WTC11 (cell line): ENCODE results near the gene PRRG2. TPM values are rescaled to one million over a fixed set of nuclear protein-coding genes. Genes with fewer than 3 reads are reported as not detected.

Source experiments
- ATAC-seq: fragments of 200-7000 bp; cut with Tn5 transposase; 2 replicates; pipeline ENCODE4 v1.10.0; 2021; ENCODE audit warnings: mild to moderate bottlenecking, moderate library complexity
- CTCF ChIA-PET: fragments of 300-600 bp; sonication (Branson Sonifier 250); formaldehyde crosslinking; loops from one replicate; lab custom pipeline; 2021; ENCODE audit warnings: antibody characterized with exemption; lab: Charles Lee
- POLR2A ChIA-PET: fragments of 350-600 bp; sonication (Branson Sonifier 250); formaldehyde crosslinking; loops from one replicate; lab custom pipeline; 2021; ENCODE audit warnings: antibody characterized with exemption; lab: Charles Lee
- DNase-seq: peaks from one replicate; pipeline ENCODE4 v3.0.0; 2021; ENCODE audit warnings: low spot score
- H3K27ac Mint-ChIP-seq: 2 replicates; pipeline ENCODE4 v1.8.0; 2021; ENCODE audit warnings: mixed read lengths
- H3K27me3 Mint-ChIP-seq: 2 replicates; pipeline ENCODE4 v1.8.0; 2021; ENCODE audit warnings: low read depth, mild to moderate bottlenecking, moderate library complexity, mixed read lengths
- H3K36me3 Mint-ChIP-seq: 2 replicates; pipeline ENCODE4 v1.8.0; 2021; ENCODE audit warnings: mixed read lengths
- H3K4me1 Mint-ChIP-seq: 2 replicates; pipeline ENCODE4 v1.8.0; 2022; ENCODE audit warnings: mixed read lengths
- H3K4me3 Mint-ChIP-seq: 2 replicates; pipeline ENCODE4 v1.8.0; 2021; ENCODE audit warnings: mild to moderate bottlenecking, moderate library complexity, mixed read lengths
- H3K9me3 Mint-ChIP-seq: 2 replicates; pipeline ENCODE4 v1.8.0; 2021; ENCODE audit warnings: mixed read lengths
- ATF2 ChIP-seq: sonication (generic); formaldehyde crosslinking; IDR thresholded peaks from 2 replicates; pipeline ENCODE4 v1.8.1; 2022; ENCODE audit warnings: low read depth, missing genetic modification reagents, borderline replicate concordance
- ATF3 ChIP-seq: sonication (generic); formaldehyde crosslinking; conservative IDR thresholded peaks from 2 replicates; pipeline ENCODE4 v1.8.1; 2022; ENCODE audit warnings: mild to moderate bottlenecking, missing genetic modification reagents
- ELF4 ChIP-seq: sonication (generic); formaldehyde crosslinking; IDR thresholded peaks from 2 replicates; pipeline ENCODE4 v1.8.1; 2022; ENCODE audit warnings: low read depth, mild to moderate bottlenecking, moderate library complexity, missing genetic modification reagents
- FOXP1 ChIP-seq: sonication (generic); formaldehyde crosslinking; IDR thresholded peaks from 2 replicates; pipeline ENCODE4 v1.8.0; 2022; ENCODE audit warnings: missing genetic modification reagents, mild to moderate bottlenecking, moderate library complexity, borderline replicate concordance
- GTF2I ChIP-seq: fragments of 250-450 bp; sonication (Bioruptor Pico); conservative IDR thresholded peaks from 2 replicates; pipeline ENCODE4 v1.4.0; 2021; ENCODE audit warnings: mild to moderate bottlenecking
- MXD4 ChIP-seq: fragments of 250-450 bp; sonication (Bioruptor Pico); IDR thresholded peaks from 2 replicates; pipeline ENCODE4 v1.8.0; 2021; ENCODE audit warnings: mild to moderate bottlenecking, moderate library complexity, borderline replicate concordance
- NFATC4 ChIP-seq: fragments of 250-450 bp; sonication (Bioruptor Pico); IDR thresholded peaks from 2 replicates; pipeline ENCODE4 v1.9.0; 2021; ENCODE audit warnings: mild to moderate bottlenecking
- RORB ChIP-seq: fragments of 250-450 bp; sonication (Bioruptor Pico); IDR thresholded peaks from 2 replicates; pipeline ENCODE4 v1.9.0; 2021; ENCODE audit warnings: mild to moderate bottlenecking
- TP53 ChIP-seq: sonication (generic); formaldehyde crosslinking; IDR thresholded peaks from 2 replicates; pipeline ENCODE4 v1.8.1; 2023; ENCODE audit warnings: mild to moderate bottlenecking, missing genetic modification reagents
- ZNF281 ChIP-seq: sonication (generic); formaldehyde crosslinking; IDR thresholded peaks from 2 replicates; pipeline ENCODE4 v1.8.0; 2023; ENCODE audit warnings: mild to moderate bottlenecking, missing genetic modification reagents
- ZNF416 ChIP-seq: fragments of 250-450 bp; sonication (Bioruptor Pico); IDR thresholded peaks from 2 replicates; pipeline ENCODE4 v1.9.0; 2021; ENCODE audit warnings: mild to moderate bottlenecking, inconsistent platforms
- total RNA-seq: library from RNA; stranded (reverse); gene quantifications from 3 replicates; pipeline ENCODE4 v1.2.3, GENCODE V29; 2021
- TF ChIP-seq, protein P1 (sequence below): fragments of 250-450 bp; sonication (Bioruptor Pico); IDR thresholded peaks from 2 replicates; pipeline ENCODE4 v1.8.0; 2021; ENCODE audit warnings: mild to moderate bottlenecking
- TF ChIP-seq, protein P2 (sequence below): sonication (generic); formaldehyde crosslinking; IDR thresholded peaks from 2 replicates; pipeline ENCODE4 v1.8.0; 2022; ENCODE audit warnings: mild to moderate bottlenecking, missing genetic modification reagents
- TF ChIP-seq, protein P3 (sequence below): sonication (generic); formaldehyde crosslinking; conservative IDR thresholded peaks from 2 replicates; pipeline ENCODE4 v1.8.1; 2023; ENCODE audit warnings: mild to moderate bottlenecking, low read depth, missing genetic modification reagents, moderate library complexity

The PRRG2 gene
- total RNA-seq, 1 experiment from 2014 or later, result 5.9 TPM

DNA sequence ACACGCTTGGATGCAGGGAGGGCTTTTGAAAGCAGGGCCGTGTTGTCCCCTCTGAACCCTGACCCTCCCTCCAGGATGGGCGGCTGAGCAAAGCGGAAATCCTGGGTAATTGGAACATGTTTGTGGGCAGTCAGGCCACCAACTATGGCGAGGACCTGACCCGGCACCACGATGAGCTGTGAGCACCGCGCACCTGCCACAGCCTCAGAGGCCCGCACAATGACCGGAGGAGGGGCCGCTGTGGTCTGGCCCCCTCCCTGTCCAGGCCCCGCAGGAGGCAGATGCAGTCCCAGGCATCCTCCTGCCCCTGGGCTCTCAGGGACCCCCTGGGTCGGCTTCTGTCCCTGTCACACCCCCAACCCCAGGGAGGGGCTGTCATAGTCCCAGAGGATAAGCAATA, 38.1 kb upstream of the PRRG2 start:
- DNase-seq (no peak), ATAC-seq (no peak)
- Mint-ChIP-seq H3K27ac (no peak overlapping the region), H3K4me3 (no peak overlapping the region), H3K4me1 (peaks cover 4% of the 10 kb centered on the region), H3K27me3 (no peaks in the 10 kb centered on the region), H3K9me3 (no peaks in the 10 kb centered on the region), H3K36me3 (no peaks in the 10 kb centered on the region)
- ChIA-PET POLR2A (no interaction called here), CTCF (interaction anchor here (0.9 to 1.4 kb wide), 4 partner anchors 9 to 36 kb away, joined by 3 to 5 read pairs (median 4); no protein-coding TSS in a partner anchor)
- TF ChIP-seq, protein P1, sequence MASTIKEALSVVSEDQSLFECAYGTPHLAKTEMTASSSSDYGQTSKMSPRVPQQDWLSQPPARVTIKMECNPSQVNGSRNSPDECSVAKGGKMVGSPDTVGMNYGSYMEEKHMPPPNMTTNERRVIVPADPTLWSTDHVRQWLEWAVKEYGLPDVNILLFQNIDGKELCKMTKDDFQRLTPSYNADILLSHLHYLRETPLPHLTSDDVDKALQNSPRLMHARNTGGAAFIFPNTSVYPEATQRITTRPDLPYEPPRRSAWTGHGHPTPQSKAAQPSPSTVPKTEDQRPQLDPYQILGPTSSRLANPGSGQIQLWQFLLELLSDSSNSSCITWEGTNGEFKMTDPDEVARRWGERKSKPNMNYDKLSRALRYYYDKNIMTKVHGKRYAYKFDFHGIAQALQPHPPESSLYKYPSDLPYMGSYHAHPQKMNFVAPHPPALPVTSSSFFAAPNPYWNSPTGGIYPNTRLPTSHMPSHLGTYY (CRISPR knock-in tag), result no peak
- no peak for TF ChIP-seq RORB (CRISPR knock-in tag)
- no peak for TF ChIP-seq MXD4 (CRISPR knock-in tag)
- TF ChIP-seq ATF3, result no peak
- no peak for TF ChIP-seq ELF4
- no peak for TF ChIP-seq NFATC4 (CRISPR knock-in tag)
- TF ChIP-seq ZNF416 (CRISPR knock-in tag), result no peak
- TF ChIP-seq, protein P2, sequence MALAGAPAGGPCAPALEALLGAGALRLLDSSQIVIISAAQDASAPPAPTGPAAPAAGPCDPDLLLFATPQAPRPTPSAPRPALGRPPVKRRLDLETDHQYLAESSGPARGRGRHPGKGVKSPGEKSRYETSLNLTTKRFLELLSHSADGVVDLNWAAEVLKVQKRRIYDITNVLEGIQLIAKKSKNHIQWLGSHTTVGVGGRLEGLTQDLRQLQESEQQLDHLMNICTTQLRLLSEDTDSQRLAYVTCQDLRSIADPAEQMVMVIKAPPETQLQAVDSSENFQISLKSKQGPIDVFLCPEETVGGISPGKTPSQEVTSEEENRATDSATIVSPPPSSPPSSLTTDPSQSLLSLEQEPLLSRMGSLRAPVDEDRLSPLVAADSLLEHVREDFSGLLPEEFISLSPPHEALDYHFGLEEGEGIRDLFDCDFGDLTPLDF (CRISPR knock-in tag), result no peak
- no peak for TF ChIP-seq FOXP1 (CRISPR knock-in tag)
- TF ChIP-seq ATF2 (CRISPR knock-in tag), result no peak
- TF ChIP-seq, protein P3, sequence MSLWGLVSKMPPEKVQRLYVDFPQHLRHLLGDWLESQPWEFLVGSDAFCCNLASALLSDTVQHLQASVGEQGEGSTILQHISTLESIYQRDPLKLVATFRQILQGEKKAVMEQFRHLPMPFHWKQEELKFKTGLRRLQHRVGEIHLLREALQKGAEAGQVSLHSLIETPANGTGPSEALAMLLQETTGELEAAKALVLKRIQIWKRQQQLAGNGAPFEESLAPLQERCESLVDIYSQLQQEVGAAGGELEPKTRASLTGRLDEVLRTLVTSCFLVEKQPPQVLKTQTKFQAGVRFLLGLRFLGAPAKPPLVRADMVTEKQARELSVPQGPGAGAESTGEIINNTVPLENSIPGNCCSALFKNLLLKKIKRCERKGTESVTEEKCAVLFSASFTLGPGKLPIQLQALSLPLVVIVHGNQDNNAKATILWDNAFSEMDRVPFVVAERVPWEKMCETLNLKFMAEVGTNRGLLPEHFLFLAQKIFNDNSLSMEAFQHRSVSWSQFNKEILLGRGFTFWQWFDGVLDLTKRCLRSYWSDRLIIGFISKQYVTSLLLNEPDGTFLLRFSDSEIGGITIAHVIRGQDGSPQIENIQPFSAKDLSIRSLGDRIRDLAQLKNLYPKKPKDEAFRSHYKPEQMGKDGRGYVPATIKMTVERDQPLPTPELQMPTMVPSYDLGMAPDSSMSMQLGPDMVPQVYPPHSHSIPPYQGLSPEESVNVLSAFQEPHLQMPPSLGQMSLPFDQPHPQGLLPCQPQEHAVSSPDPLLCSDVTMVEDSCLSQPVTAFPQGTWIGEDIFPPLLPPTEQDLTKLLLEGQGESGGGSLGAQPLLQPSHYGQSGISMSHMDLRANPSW (CRISPR knock-in tag), result no peak
- TF ChIP-seq TP53, result no peak

DNA sequence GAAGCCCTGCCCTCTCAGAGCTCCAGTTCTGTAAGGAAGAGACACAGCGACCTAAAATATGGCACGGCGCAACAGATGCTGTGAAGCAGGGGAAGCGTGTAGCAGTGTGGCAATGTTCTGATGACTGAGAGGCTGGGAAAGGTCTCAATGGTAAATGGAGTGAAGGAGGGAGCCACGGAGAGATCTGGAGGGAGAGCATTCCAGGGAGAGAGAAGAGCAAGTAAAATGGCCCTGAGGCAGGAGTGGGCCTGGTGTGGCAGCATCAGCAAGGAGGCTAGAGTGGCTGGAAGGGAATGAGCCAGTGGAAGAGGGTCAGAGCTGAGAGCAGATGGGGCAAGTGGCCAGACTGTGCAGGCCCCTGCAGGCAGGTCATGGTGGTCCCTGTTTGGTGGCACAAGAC, 37.0 kb upstream of the PRRG2 start:
- peaks cover 4% of the 10 kb centered on the region for H3K4me1 Mint-ChIP-seq
- H3K27ac Mint-ChIP-seq, result peak overlapping the region; percentile 19
- ATAC-seq (no peak), DNase-seq (no peak)
- no peaks in the 10 kb centered on the region for H3K9me3 Mint-ChIP-seq
- POLR2A ChIA-PET, result no interaction called here
- CTCF ChIA-PET, result interaction anchor here (0.6 to 1.4 kb wide), 2 partner anchors 27 to 136 kb away, joined by 3 to 4 read pairs; no protein-coding TSS in a partner anchor
- TF ChIP-seq ZNF281 (CRISPR knock-in tag) (no peak), GTF2I (CRISPR knock-in tag) (0 out of 2 replicates have a peak, but pooled peaks have one; percentile 36)
- TF ChIP-seq, all 79 proteins: peak for 1
- no peak overlapping the region for H3K4me3 Mint-ChIP-seq
- H3K36me3 Mint-ChIP-seq, result no peaks in the 10 kb centered on the region
- H3K27me3 Mint-ChIP-seq, result no peaks in the 10 kb centered on the region
